HCT116 (cell line): Measurements from ENCODE around the gene COL5A1. TPM values are rescaled to one million over a fixed set of nuclear protein-coding genes. Genes with fewer than 3 reads are reported as not detected.

Experiments
- ATAC-seq: fragments of 200-7000 bp; cut with Tn5 transposase; 2 replicates; pipeline ENCODE4 v1.9.1; 2020; ENCODE audit warnings: mild to moderate bottlenecking, moderate library complexity
- BruUV-seq: library from RNA; stranded (reverse); fragments of 400-500 nt; replicated peaks from 2 replicates; lab custom pipeline; 2021; lab: Mats Ljungman, UMichigan
- CTCF ChIA-PET: fragments of 300-600 bp; sonication (Branson Sonifier 250); formaldehyde crosslinking; loops from one replicate; lab custom pipeline; 2021; ENCODE audit warnings: antibody characterized with exemption; lab: Charles Lee
- POLR2A ChIA-PET: fragments of 300-600, 350-600 bp; sonication (Branson Sonifier 250); formaldehyde crosslinking; loops from one replicate; lab custom pipeline; 2021; ENCODE audit warnings: antibody characterized with exemption; lab: Charles Lee
- RAD21 ChIA-PET, 2 experiments: fragments of 300-600 bp; sonication (Branson Sonifier 250); formaldehyde crosslinking; loops; one replicate each; lab custom pipeline; 2023; ENCODE audit warnings: low total read pairs in 2 of 2; ENCODE audit not compliant: uncharacterized antibody in 2 of 2, unreplicated experiment in 2 of 2, low non-redundant PET in 1 of 2; lab: Charles Lee
- DNase-seq: peaks from one replicate; pipeline ENCODE4 v3.0.0-alpha.2; 2010; ENCODE audit warnings: low read depth, low spot score
- H2AFZ ChIP-seq: fragments of 200-600 bp; shearing (Covaris generic), sonication (generic); 2 replicates; pipeline ENCODE4 v1.6.1; 2017; ENCODE audit warnings: low read depth, mixed run types, mixed read lengths, antibody characterized with exemption, low read length; ENCODE audit not compliant: poor library complexity, severe bottlenecking
- H3K27ac ChIP-seq: 2 replicates; pipeline ENCODE4 v1.5.1; 2012; ENCODE audit warnings: low read depth, low read length
- H3K27me3 ChIP-seq: fragments of 200-600 bp; sonication (generic); 2 replicates; pipeline ENCODE4 v1.6.1; 2016; ENCODE audit warnings: mixed run types, low read length, mixed read lengths; ENCODE audit not compliant: insufficient read depth
- H3K36me3 ChIP-seq, 2 experiments: fragments of 200-500 bp in 1 of 2; fragments of 200-600 bp in 1 of 2; sonication (Bioruptor generic) in 1 of 2; sonication (generic) in 1 of 2; 2 replicates each; pipeline versions ENCODE4 v1.5.1 to v1.6.1; 2014 to 2016; ENCODE audit warnings: low read length in 2 of 2, inconsistent platforms in 1 of 2, mixed read lengths in 1 of 2, mixed run types in 1 of 2; ENCODE audit not compliant: insufficient read depth in 2 of 2, control insufficient read depth in 1 of 2
- H3K4me1 ChIP-seq, 2 experiments: fragments of 200-600 bp in 1 of 2; sonication (generic) in 1 of 2; 2 replicates each; pipeline versions ENCODE4 v1.5.1 to v1.6.1; 2012 to 2017; ENCODE audit warnings: low read length in 2 of 2, inconsistent platforms in 1 of 2, mild to moderate bottlenecking in 1 of 2, mixed read lengths in 1 of 2, mixed run types in 1 of 2, moderate library complexity in 1 of 2; ENCODE audit not compliant: insufficient read depth in 2 of 2, control insufficient read depth in 1 of 2
- H3K4me2 ChIP-seq: fragments of 200-600 bp; sonication (generic); 2 replicates; pipeline ENCODE4 v1.6.1; 2017; ENCODE audit warnings: mixed run types, low read length, mixed read lengths
- H3K4me3 ChIP-seq, 2 experiments: fragments of 200-600 bp in 1 of 2; sonication (generic) in 1 of 2; replicated peaks in 1 of 2; 2 replicates each; pipeline ENCODE4 v1.5.1; 2011 to 2016; ENCODE audit warnings: low read length in 2 of 2, control low read depth in 1 of 2, low read depth in 1 of 2, mild to moderate bottlenecking in 1 of 2, mixed read lengths in 1 of 2, mixed run types in 1 of 2
- H3K79me2 ChIP-seq: fragments of 200-600 bp; sonication (generic); 2 replicates; pipeline ENCODE4 v1.6.1; 2017; ENCODE audit warnings: mild to moderate bottlenecking, mixed run types, low read length, moderate library complexity, mixed read lengths; ENCODE audit not compliant: insufficient read depth
- H3K9ac ChIP-seq: fragments of 200-600 bp; sonication (generic); 2 replicates; pipeline ENCODE4 v1.6.1; 2016; ENCODE audit warnings: low read length, mixed read lengths
- H3K9me2 ChIP-seq: fragments of 200-600 bp; sonication (generic), shearing (Covaris generic); 2 replicates; pipeline ENCODE4 v1.6.1; 2017; ENCODE audit warnings: mixed run types, mild to moderate bottlenecking, moderate library complexity; ENCODE audit not compliant: insufficient read depth
- H3K9me3 ChIP-seq, 2 experiments: fragments of 200-500 bp in 1 of 2; fragments of 200-600 bp in 1 of 2; sonication (Bioruptor generic) in 1 of 2; sonication (generic) in 1 of 2; 2 replicates each; pipeline ENCODE4 v1.6.1; 2014 to 2017; ENCODE audit warnings: low read length in 2 of 2, mixed read lengths in 2 of 2, inconsistent platforms in 1 of 2, low read depth in 1 of 2, mild to moderate bottlenecking in 1 of 2, mixed run types in 1 of 2, moderate library complexity in 1 of 2; ENCODE audit not compliant: control insufficient read depth in 1 of 2, insufficient read depth in 1 of 2
- H4K20me1 ChIP-seq: fragments of 200-600 bp; sonication (generic), shearing (Covaris generic); 2 replicates; pipeline ENCODE4 v1.6.1; 2017; ENCODE audit warnings: mixed run types, mild to moderate bottlenecking, moderate library complexity; ENCODE audit not compliant: insufficient read depth
- CBX3 ChIP-seq: IDR thresholded peaks from 2 replicates; pipeline ENCODE4 v1.6.1; 2012; ENCODE audit warnings: low read depth
- EGR1 ChIP-seq: IDR thresholded peaks from 2 replicates; pipeline ENCODE4 v1.6.1; 2012; ENCODE audit warnings: low read depth
- FOSL1 ChIP-seq: IDR thresholded peaks from 2 replicates; pipeline ENCODE4 v1.6.1; 2012; ENCODE audit warnings: low read depth
- JUND ChIP-seq: IDR thresholded peaks from 2 replicates; pipeline ENCODE4 v1.6.1; 2012
- SIN3A ChIP-seq: IDR thresholded peaks from 2 replicates; pipeline ENCODE4 v1.6.1; 2012; ENCODE audit warnings: low read depth
- ZFX ChIP-seq: fragments of 450-650 bp; IDR thresholded peaks from 2 replicates; pipeline ENCODE4 v1.6.1; 2017
- intact Hi-C: fragments of 100-400 bp; cut with micrococcal nuclease; formaldehyde crosslinking; loops from 2 replicates; pipeline ENCODE4 v1.10.0; 2022
- total RNA-seq: library from RNA; stranded (reverse); gene quantifications from one replicate; pipeline ENCODE4 v1.2.1, GENCODE V29; 2021; ENCODE audit not compliant: unreplicated experiment
- TF ChIP-seq, protein P1 (sequence below): IDR thresholded peaks from 2 replicates; pipeline ENCODE4 v1.6.1; 2011; ENCODE audit warnings: mild to moderate bottlenecking, low read length, moderate library complexity; ENCODE audit not compliant: insufficient replicate concordance; ENCODE audit errors: extremely low read depth
- TF ChIP-seq, protein P2 (sequence below): IDR thresholded peaks from 2 replicates; pipeline ENCODE4 v1.6.1; 2012
- TF ChIP-seq, protein P3 (sequence below): IDR thresholded peaks from 2 replicates; pipeline ENCODE4 v1.6.1; 2012
- TF ChIP-seq, protein P4 (sequence below): IDR thresholded peaks from 2 replicates; pipeline ENCODE4 v1.6.1; 2012; ENCODE audit warnings: low read depth
- TF ChIP-seq, protein P5 (sequence below), 3 experiments: fragments of 200-600 bp in 1 of 3; sonication (generic) in 1 of 3; IDR thresholded peaks in 2 of 3; conservative IDR thresholded peaks in 1 of 3; 2 replicates each; pipeline ENCODE4 v1.5.1; 2012 to 2017; ENCODE audit warnings: low read depth in 2 of 3, low read length in 2 of 3, antibody characterized with exemption in 1 of 3, borderline replicate concordance in 1 of 3, control low read depth in 1 of 3, mild to moderate bottlenecking in 1 of 3, mixed read lengths in 1 of 3, mixed run types in 1 of 3, moderate library complexity in 1 of 3; ENCODE audit not compliant: insufficient read depth in 1 of 3

Gene COL5A1
- total RNA-seq, 1 experiment from 2014 or later = 0.30 TPM

DNA sequence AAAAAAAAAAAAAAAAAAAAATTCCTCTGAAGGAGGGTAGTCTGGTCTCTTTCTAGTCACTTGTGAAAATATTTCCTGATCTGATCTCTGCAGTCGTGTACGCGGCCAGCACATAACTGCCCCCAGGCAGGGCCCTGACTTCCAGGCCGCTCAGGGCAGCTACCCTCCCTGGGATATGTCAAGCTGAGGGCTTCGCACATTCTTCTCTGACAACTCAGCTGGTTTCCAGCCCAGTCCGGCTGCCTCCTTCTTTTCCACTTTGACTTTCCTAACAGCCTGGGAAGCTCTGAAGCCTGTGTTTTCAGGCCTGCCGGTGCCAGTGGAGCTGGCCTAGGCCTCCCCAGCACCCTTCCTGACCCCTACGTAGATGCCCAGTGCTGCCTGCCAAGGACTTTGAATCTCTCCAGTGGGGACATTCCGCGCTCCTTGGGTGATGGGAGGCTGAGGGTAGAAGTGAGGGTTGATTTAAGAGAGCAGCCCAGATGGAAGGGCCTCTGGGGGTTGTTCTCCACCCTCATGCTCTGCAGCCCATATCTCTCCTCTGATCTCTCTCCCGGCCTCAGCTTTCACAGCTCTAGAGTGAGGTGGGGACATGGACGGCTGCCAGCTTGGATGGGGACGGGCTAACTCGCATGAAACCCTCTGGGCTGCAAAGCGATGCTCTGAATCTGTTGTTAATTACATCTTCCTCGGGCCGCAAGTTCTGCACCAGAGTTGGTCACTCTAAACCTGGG lies 20.7 kb downstream of the COL5A1 start:
- Histone ChIP-seq H3K4me2 (no peak overlapping the region), H3K36me3 (no peaks in the 10 kb centered on the region), H3K27ac (no peak overlapping the region), H4K20me1 (no peaks in the 10 kb centered on the region), H3K9ac (no peak overlapping the region)
- ChIA-PET CTCF (no interaction called here), RAD21 (interaction anchor here in 1 of 2 experiments (0.7 kb wide), 1 partner anchor 214 kb away, joined by 5 read pairs; no protein-coding TSS in a partner anchor)
- no peak for DNase-seq
- ATAC-seq = no peak
- no peak for TF ChIP-seq FOSL1
- TF ChIP-seq, all 23 proteins: peak for 0
- POLR2A ChIA-PET = no interaction called here
- H3K9me3 ChIP-seq = peaks cover 7 to 15% of the 10 kb centered on the region in 2 experiments; a peak in 2 of 4 replicates
- intact Hi-C loops = no loop called here
- no peak overlapping the region for H3K4me3 ChIP-seq
- BruUV-seq = no TSS peak
- no peaks in the 10 kb centered on the region for H3K27me3 ChIP-seq
- H3K9me2 ChIP-seq = no peaks in the 10 kb centered on the region
- no peak overlapping the region for H2AFZ ChIP-seq
- no peaks in the 10 kb centered on the region for H3K79me2 ChIP-seq
- 0 out of 4 replicates have a peak, but pooled peaks cover 0 to 7% of the 10 kb centered on the region in 2 experiments for H3K4me1 ChIP-seq

DNA sequence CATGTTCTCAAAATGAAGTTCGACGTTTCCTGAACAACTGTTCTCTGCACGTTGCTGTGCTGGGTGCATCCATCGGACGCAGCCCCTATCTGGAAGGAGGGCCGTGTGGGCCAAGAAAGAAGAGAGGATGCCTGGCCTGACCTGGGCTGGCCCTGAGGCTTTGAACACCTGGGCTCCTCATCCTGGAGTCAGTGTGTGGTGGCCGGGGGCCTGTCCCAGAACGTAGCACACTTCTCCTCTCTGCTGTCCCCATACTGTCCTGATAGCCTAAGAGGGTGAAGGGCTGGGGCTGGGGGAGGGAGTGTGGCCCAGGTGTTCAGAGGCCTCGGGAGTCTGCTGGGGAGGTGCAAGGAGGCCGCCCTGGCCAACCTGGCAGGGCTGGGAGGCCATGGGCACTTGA lies 21.5 kb downstream of the COL5A1 start:
- H3K4me3 ChIP-seq = no peak overlapping the region
- H3K4me2 ChIP-seq = no peak overlapping the region
- H3K9ac ChIP-seq = no peak overlapping the region
- no peak overlapping the region for H2AFZ ChIP-seq
- 0 out of 4 replicates have a peak, but pooled peaks cover 0 to 7% of the 10 kb centered on the region in 2 experiments for H3K4me1 ChIP-seq
- no TSS peak for BruUV-seq
- ATAC-seq (no peak), DNase-seq (no peak)
- CTCF ChIA-PET = no interaction called here
- no peaks in the 10 kb centered on the region for H4K20me1 ChIP-seq
- H3K36me3 ChIP-seq = no peaks in the 10 kb centered on the region
- no peaks in the 10 kb centered on the region for H3K9me2 ChIP-seq
- RAD21 ChIA-PET = no interaction called here
- no peaks in the 10 kb centered on the region for H3K79me2 ChIP-seq
- intact Hi-C loops = no loop called here
- no peak overlapping the region for H3K27ac ChIP-seq
- H3K9me3 ChIP-seq = peaks cover 7 to 15% of the 10 kb centered on the region in 2 experiments; a peak in 2 of 4 replicates
- peaks cover 5% of the 10 kb centered on the region; the same call in 1 of the 2 replicates for H3K27me3 ChIP-seq
- POLR2A ChIA-PET = no interaction called here
- TF ChIP-seq CBX3 = no peak
- no peak for TF ChIP-seq JUND
- TF ChIP-seq, protein P1, sequence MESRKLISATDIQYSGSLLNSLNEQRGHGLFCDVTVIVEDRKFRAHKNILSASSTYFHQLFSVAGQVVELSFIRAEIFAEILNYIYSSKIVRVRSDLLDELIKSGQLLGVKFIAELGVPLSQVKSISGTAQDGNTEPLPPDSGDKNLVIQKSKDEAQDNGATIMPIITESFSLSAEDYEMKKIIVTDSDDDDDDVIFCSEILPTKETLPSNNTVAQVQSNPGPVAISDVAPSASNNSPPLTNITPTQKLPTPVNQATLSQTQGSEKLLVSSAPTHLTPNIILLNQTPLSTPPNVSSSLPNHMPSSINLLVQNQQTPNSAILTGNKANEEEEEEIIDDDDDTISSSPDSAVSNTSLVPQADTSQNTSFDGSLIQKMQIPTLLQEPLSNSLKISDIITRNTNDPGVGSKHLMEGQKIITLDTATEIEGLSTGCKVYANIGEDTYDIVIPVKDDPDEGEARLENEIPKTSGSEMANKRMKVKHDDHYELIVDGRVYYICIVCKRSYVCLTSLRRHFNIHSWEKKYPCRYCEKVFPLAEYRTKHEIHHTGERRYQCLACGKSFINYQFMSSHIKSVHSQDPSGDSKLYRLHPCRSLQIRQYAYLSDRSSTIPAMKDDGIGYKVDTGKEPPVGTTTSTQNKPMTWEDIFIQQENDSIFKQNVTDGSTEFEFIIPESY = no peak
- TF ChIP-seq, protein P2, sequence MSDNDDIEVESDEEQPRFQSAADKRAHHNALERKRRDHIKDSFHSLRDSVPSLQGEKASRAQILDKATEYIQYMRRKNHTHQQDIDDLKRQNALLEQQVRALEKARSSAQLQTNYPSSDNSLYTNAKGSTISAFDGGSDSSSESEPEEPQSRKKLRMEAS = no peak
- no peak for TF ChIP-seq EGR1
- TF ChIP-seq, protein P3, sequence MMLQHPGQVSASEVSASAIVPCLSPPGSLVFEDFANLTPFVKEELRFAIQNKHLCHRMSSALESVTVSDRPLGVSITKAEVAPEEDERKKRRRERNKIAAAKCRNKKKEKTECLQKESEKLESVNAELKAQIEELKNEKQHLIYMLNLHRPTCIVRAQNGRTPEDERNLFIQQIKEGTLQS = no peak
- TF ChIP-seq SIN3A = no peak
- TF ChIP-seq, protein P4, sequence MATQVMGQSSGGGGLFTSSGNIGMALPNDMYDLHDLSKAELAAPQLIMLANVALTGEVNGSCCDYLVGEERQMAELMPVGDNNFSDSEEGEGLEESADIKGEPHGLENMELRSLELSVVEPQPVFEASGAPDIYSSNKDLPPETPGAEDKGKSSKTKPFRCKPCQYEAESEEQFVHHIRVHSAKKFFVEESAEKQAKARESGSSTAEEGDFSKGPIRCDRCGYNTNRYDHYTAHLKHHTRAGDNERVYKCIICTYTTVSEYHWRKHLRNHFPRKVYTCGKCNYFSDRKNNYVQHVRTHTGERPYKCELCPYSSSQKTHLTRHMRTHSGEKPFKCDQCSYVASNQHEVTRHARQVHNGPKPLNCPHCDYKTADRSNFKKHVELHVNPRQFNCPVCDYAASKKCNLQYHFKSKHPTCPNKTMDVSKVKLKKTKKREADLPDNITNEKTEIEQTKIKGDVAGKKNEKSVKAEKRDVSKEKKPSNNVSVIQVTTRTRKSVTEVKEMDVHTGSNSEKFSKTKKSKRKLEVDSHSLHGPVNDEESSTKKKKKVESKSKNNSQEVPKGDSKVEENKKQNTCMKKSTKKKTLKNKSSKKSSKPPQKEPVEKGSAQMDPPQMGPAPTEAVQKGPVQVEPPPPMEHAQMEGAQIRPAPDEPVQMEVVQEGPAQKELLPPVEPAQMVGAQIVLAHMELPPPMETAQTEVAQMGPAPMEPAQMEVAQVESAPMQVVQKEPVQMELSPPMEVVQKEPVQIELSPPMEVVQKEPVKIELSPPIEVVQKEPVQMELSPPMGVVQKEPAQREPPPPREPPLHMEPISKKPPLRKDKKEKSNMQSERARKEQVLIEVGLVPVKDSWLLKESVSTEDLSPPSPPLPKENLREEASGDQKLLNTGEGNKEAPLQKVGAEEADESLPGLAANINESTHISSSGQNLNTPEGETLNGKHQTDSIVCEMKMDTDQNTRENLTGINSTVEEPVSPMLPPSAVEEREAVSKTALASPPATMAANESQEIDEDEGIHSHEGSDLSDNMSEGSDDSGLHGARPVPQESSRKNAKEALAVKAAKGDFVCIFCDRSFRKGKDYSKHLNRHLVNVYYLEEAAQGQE = no peak
- TF ChIP-seq, protein P5, sequence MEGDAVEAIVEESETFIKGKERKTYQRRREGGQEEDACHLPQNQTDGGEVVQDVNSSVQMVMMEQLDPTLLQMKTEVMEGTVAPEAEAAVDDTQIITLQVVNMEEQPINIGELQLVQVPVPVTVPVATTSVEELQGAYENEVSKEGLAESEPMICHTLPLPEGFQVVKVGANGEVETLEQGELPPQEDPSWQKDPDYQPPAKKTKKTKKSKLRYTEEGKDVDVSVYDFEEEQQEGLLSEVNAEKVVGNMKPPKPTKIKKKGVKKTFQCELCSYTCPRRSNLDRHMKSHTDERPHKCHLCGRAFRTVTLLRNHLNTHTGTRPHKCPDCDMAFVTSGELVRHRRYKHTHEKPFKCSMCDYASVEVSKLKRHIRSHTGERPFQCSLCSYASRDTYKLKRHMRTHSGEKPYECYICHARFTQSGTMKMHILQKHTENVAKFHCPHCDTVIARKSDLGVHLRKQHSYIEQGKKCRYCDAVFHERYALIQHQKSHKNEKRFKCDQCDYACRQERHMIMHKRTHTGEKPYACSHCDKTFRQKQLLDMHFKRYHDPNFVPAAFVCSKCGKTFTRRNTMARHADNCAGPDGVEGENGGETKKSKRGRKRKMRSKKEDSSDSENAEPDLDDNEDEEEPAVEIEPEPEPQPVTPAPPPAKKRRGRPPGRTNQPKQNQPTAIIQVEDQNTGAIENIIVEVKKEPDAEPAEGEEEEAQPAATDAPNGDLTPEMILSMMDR (IDR thresholded peaks at IDR 0.05 in 2 of 3, conservative IDR thresholded peaks at IDR 0.05 in 1 of 3; ENCODE audit: borderline replicate concordance in 1 of 3, insufficient read depth in 1 of 3, low read depth in 2 of 3, low read length in 2 of 3) = no peak
- no peak for TF ChIP-seq ZFX
